ENCODE measurements around the gene MIER1.

MIER1 gene

GRCh38 chr1:66996018-66996682 lies 71.4 kb downstream of the MIER1 start:
- DNase-seq (ENCODE audit: low read depth in 2 of 2, low spot score in 1 of 2): peak in 1 of 2 donors; percentile 17

GRCh38 chr1:66998972-66999371 lies 74.2 kb downstream of the MIER1 start:
- no peak for DNase-seq (ENCODE audit: low read depth in 2 of 2, low spot score in 1 of 2)

GRCh38 chr1:66999640-67000400 lies 75.0 kb downstream of the MIER1 start:
- no peak for DNase-seq (ENCODE audit: low read depth in 2 of 2, low spot score in 1 of 2)

- DNase-seq (ENCODE audit: low read depth in 2 of 2, low spot score in 1 of 2): no peak
These were observed 77.1 kb downstream of the MIER1 start for GRCh38 chr1:67001682-67002425.

GRCh38 chr1:67004176-67004575 lies 79.4 kb downstream of the MIER1 start:
- DNase-seq (ENCODE audit: low read depth in 2 of 2, low spot score in 1 of 2): no peak

- DNase-seq (ENCODE audit: low read depth in 2 of 2, low spot score in 1 of 2): no peak
These were observed 80.3 kb downstream of the MIER1 start for GRCh38 chr1:67005068-67005467.

GRCh38 chr1:67009792-67010191 lies 85.0 kb downstream of the MIER1 start:
- DNase-seq (ENCODE audit: low read depth in 2 of 2, low spot score in 1 of 2): no peak

GRCh38 chr1:67013573-67013972 lies 88.8 kb downstream of the MIER1 start:
- no peak for DNase-seq (ENCODE audit: low read depth in 2 of 2, low spot score in 1 of 2)

- no peak for DNase-seq (ENCODE audit: low read depth in 2 of 2, low spot score in 1 of 2)
These were observed 93.8 kb downstream of the MIER1 start for GRCh38 chr1:67018574-67018973.

GRCh38 chr1:67019121-67019520 lies 94.3 kb downstream of the MIER1 start:
- DNase-seq (ENCODE audit: low read depth in 2 of 2, low spot score in 1 of 2): no peak

- no peak for DNase-seq (ENCODE audit: low read depth in 2 of 2, low spot score in 1 of 2)
These were observed 94.9 kb downstream of the MIER1 start for GRCh38 chr1:67019600-67020136.

- DNase-seq (ENCODE audit: low read depth in 2 of 2, low spot score in 1 of 2): no peak
These were observed 95.5 kb downstream of the MIER1 start for GRCh38 chr1:67020304-67020703.

GRCh38 chr1:67020765-67021164 lies 96.0 kb downstream of the MIER1 start:
- no peak for DNase-seq (ENCODE audit: low read depth in 2 of 2, low spot score in 1 of 2)

GRCh38 chr1:67029472-67029871 lies 104.7 kb downstream of the MIER1 start:
- DNase-seq (ENCODE audit: low read depth in 2 of 2, low spot score in 1 of 2): no peak

- DNase-seq (ENCODE audit: low read depth in 2 of 2, low spot score in 1 of 2): no peak
These were observed 106.5 kb downstream of the MIER1 start for GRCh38 chr1:67031121-67031858.

GRCh38 chr1:67031859-67032247 lies 107.1 kb downstream of the MIER1 start:
- DNase-seq (ENCODE audit: low read depth in 2 of 2, low spot score in 1 of 2): no peak

All from stimulated activated CD8-positive, alpha-beta memory T cell treated with anti-CD3 and anti-CD28 coated beads, Interleukin-4, amount 100 ng/mL, for 4 hours (primary cell).